ENCODE measurements around the gene ALPK3.

DNA sequence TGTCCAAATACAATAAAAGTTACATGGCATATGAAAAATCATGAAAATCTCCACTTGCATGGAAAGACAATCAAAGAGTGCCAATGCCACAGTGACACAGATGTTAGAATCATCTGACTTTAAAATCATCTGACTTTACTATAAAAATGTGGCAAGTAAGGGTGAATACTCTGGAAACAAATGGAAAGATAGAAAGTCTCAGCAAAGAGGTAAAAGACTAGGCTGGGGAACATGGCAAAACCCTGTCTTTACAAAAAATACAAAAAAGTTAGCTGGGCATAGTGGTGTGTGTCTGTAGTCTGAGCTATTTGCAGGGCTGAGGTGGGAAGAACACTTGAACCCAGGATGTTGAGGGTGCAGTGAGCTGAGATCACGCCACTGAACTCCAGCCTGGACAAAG, 29.1 kb downstream of the ALPK3 start:
- TF ChIP-seq, protein P1, sequence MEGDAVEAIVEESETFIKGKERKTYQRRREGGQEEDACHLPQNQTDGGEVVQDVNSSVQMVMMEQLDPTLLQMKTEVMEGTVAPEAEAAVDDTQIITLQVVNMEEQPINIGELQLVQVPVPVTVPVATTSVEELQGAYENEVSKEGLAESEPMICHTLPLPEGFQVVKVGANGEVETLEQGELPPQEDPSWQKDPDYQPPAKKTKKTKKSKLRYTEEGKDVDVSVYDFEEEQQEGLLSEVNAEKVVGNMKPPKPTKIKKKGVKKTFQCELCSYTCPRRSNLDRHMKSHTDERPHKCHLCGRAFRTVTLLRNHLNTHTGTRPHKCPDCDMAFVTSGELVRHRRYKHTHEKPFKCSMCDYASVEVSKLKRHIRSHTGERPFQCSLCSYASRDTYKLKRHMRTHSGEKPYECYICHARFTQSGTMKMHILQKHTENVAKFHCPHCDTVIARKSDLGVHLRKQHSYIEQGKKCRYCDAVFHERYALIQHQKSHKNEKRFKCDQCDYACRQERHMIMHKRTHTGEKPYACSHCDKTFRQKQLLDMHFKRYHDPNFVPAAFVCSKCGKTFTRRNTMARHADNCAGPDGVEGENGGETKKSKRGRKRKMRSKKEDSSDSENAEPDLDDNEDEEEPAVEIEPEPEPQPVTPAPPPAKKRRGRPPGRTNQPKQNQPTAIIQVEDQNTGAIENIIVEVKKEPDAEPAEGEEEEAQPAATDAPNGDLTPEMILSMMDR (IDR thresholded peaks at IDR 0.05; ENCODE audit: low read depth, low read length) = no peak
- no peak for TF ChIP-seq EZH2phosphoT487 (IDR thresholded peaks at IDR 0.05; ENCODE audit: low read depth)
